ENCODE results near the gene TPO.

GRCh38 chr2:1557467-1557820 is 144.2 kb downstream of the TPO start:
- TF ChIP-seq REST (IDR thresholded peaks at IDR 0.05; ENCODE audit: insufficient read depth in 1 of 2, low read depth in 2 of 2, low read length in 2 of 2), result no peak
- no peak for TF ChIP-seq POLR2AphosphoS5 (IDR thresholded peaks at IDR 0.05; ENCODE audit: low read depth, low read length)
- no peak for TF ChIP-seq TAF1 (IDR thresholded peaks at IDR 0.05; ENCODE audit: borderline replicate concordance, insufficient read depth, low read length)
- TF ChIP-seq SIN3A (IDR thresholded peaks at IDR 0.05; ENCODE audit: borderline replicate concordance, insufficient read depth, low read length), result no peak
- TF ChIP-seq FOXP2 (optimal IDR thresholded peaks at IDR 0.05; ENCODE audit: borderline replicate concordance, extremely low read depth, extremely low read length, insufficient read depth), result no peak

Measured in PFSK-1 (cell line).